Astrocyte of the hippocampus (primary cell): ENCODE measurements around the gene HS1BP3.

Experiments used
- DNase-seq: peaks from one replicate; pipeline ENCODE4 v3.0.0; 2011; ENCODE audit warnings: low read depth, low spot score

The HS1BP3 gene

DNA sequence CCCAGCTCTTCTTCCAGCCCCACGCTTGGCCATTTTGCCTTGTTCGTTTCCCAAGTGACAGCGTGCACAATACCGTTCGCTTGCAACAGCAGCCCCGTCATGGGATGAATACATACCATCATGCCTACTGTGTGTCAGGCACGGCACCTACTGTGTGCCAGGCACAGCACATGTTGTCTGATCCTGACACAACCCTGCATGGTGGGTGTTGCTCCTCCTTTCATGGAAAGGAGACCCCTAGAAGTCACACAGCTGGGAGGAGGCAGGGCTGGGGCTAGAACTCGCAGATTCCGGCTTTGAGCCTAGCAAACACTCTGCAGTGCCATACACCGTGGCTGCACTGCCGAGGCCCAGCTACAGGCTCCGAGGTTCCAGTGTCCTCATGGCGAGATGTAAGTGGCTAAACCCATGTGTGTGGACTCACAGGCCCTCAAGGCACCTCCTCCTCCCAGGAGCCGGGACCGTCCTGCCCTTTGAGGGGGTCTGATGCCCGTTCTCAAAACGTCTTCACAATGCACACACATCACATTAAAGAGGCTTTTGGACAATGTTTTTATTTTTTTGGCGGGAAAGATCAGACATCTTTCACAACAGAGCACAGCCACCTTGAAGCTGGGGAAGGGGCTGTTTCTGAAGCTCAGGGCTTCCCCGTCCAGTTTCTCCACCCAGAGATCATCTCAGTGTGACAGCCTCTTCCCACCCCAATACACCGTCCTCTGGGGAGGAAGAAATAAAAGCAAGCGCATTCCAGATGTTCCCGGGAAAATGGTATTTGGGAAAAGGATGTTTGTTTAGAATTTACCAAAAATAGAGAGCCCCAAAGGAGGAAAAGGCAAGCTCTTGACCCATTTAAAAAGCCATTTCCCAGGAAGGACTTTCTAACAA lies 64.9 kb downstream of the HS1BP3 start:
- no peak for DNase-seq

GRCh38 chr2:20585359-20585709 lies 65.6 kb downstream of the HS1BP3 start:
- DNase-seq, result no peak

- DNase-seq, result peak; percentile 99
Measured at GRCh38 chr2:20584399-20585358, 66.2 kb downstream of the HS1BP3 start.

DNA sequence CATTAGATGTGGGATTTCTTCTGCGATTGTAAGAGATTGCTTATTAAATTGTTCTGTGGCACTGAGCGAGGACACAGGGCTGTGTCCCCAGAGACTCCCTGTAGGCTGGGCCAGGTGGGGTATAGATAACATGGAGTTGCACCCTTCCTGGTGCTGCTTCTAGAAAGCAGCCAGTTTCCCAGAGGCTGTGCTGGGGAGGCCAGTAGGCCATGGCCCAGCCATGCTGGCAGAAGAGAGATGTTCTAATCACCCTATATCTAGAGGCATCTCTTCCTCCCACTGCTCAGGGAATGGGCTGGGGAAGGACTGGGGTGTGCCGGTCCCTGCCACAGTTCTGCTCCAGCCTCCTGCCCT lies 66.9 kb downstream of the HS1BP3 start:
- DNase-seq, result no peak

GRCh38 chr2:20583425-20583881 lies 67.4 kb downstream of the HS1BP3 start:
- no peak for DNase-seq

DNA sequence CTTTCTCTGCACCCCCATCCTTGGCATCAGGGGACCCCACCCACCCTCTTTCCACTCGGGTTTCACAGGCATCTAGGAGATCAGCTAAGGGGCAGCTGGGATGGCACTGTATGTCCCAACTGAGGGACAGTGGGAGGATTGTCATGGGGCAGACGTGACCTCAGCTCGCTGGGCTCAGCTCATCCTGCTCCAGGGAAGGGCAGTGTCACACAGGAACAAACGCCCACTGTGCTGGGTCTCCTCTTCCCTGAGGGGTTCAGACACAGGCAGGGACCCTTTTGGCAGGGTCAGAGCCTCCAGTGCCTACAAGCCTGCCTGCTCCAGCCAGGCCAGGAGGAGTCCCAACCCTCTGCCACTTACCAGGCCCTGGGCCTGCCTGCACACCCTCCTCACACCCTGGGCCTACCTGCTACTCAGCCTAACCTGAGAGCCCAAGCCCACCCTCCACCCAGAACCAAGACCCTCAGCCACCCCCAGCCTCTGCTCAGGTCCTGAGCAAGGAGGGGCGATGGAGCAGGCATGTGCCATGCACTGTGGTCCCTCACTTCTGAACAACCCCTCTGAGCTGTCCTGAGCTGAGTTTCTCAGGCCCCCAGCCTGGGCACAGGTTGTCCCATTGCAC lies 68.2 kb downstream of the HS1BP3 start:
- no peak for DNase-seq

GRCh38 chr2:20580690-20581437 lies 70.0 kb downstream of the HS1BP3 start:
- no peak for DNase-seq

DNA sequence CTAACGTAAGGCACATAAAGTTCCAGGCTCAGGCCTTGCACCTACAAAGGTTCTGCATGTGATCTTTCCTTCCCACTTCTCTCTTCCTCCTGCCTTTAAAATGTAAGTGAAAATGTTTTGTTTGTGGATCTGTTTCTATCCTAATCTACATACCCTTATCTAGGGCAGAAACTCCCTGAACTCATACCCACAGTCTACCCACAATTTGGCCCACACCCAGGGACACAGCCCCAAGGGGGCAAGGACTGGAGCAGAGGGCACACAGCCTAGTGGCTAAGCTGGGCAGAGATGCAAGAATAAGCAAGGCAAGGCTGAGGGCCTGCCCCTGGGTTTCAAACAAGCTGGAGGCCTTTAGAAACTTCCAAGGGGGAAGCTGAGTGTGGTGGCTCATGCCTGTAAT lies 71.0 kb downstream of the HS1BP3 start:
- DNase-seq, result no peak

GRCh38 chr2:20578895-20579825 lies 71.7 kb downstream of the HS1BP3 start:
- DNase-seq, result peak; percentile 97

DNA sequence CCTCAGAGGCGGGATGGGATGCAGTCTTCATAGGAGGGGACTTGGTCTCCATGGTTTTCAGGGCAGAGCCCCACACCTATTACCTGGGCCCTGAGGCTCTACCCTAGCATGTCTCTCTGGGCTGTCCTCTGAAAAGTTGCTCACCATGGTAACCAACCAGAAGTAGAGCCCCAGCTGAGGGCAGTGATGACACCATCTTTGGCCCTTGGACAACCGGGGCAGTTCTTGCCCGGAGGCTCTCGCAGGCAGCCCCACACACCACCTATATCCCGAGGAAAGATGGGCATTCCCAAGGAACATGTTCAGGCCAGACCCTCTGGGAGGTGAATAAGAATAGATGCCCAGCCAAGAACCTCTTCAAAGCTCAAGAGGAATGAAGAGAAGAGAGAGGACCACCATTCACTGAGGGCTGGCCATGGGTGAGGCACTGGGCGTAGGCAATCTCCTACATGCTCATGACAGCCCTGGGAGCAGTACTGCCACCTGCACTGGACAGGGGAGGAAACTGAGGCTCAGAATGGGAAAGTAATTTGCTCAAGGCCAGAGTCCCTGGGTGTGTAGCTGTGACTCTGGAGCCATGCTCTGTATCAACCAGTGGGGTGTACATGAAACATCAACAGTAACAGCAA lies 72.5 kb downstream of the HS1BP3 start:
- no peak for DNase-seq

DNA sequence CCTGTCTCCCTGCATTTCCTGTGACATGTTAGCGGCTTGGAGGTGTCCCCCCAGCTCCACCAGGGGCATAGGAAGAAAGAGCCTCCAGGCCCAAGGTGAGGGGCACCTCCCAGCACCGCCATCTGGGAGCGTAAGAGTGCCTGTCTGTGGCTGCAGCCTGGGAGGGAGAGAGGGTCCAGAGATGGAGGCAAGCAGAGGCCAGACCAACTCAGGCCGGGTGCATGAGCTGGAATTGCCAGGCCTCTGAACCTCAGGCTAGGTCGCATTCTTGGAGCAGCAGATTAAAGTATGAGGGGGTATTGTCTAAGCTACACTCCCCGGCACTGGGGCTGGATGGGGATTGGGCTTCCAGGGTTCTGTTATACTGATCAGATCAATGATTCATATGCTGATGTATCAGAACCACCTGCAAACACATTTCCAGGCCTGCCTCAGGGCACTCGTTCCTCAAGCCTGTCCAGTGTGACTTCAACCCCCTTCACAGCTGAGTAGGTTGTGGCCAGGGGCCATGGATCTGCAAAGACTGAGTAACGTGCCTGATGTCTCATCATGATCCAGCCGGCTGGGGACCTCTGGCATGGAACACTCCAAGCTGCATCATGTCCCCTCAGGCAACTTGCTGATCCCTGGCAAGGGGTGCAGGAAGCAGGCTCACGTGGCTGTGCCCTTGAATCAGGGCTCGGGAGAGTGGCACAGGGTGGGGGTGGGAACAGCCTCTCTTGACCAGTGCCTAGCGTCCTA lies 73.2 kb downstream of the HS1BP3 start:
- DNase-seq, result no peak

- no peak for DNase-seq
Measured at GRCh38 chr2:20576598-20577115, 74.2 kb downstream of the HS1BP3 start.

GRCh38 chr2:20575935-20576597 lies 74.8 kb downstream of the HS1BP3 start:
- DNase-seq, result no peak

GRCh38 chr2:20575414-20575813 lies 75.5 kb downstream of the HS1BP3 start:
- no peak for DNase-seq

GRCh38 chr2:20574930-20575329 lies 76.0 kb downstream of the HS1BP3 start:
- DNase-seq, result peak; percentile 84

GRCh38 chr2:20574423-20574911 lies 76.4 kb downstream of the HS1BP3 start:
- DNase-seq, result no peak

GRCh38 chr2:20573620-20574422 lies 77.1 kb downstream of the HS1BP3 start:
- peak; percentile 74 for DNase-seq
